GM12878 (cell line): ENCODE measurements around the gene SPEG. TPM values are rescaled to one million over a fixed set of nuclear protein-coding genes. Genes with fewer than 3 reads are reported as not detected.

Experiments
- CBX3 ChIP-seq: fragments of 200-600 bp; sonication (generic); IDR thresholded peaks from 2 replicates; pipeline ENCODE4 v1.6.1; 2016; ENCODE audit warnings: low read depth, borderline replicate concordance
- CEBPB ChIP-seq, 2 experiments: fragments of 150-350 bp in 1 of 2; IDR thresholded peaks; 2 replicates each; pipeline ENCODE4 v1.6.1; 2012 to 2014; ENCODE audit warnings: low read depth in 2 of 2, low read length in 2 of 2, borderline replicate concordance in 1 of 2, inconsistent platforms in 1 of 2
- CTCF ChIP-seq, 3 experiments: IDR thresholded peaks in 2 of 3; conservative IDR thresholded peaks in 1 of 3; 2 replicates each; pipeline ENCODE4 v1.5.1; 2011; ENCODE audit warnings: low read depth in 3 of 3, low read length in 3 of 3, mild to moderate bottlenecking in 3 of 3, control low read depth in 2 of 3, moderate library complexity in 2 of 3, inconsistent platforms in 1 of 3, mixed read lengths in 1 of 3; ENCODE audit not compliant: control insufficient read depth in 2 of 3, insufficient read depth in 1 of 3; ENCODE audit errors: extremely low read depth in 1 of 3
- ESRRA ChIP-seq: IDR thresholded peaks from 2 replicates; pipeline ENCODE4 v1.6.1; 2012; ENCODE audit warnings: mild to moderate bottlenecking, low read length, improper control_type of control experiment
- IKZF2 ChIP-seq, 2 experiments: fragments of 450-650 bp; IDR thresholded peaks; 2 replicates each; pipeline ENCODE4 v1.6.1; 2017; ENCODE audit warnings: mild to moderate bottlenecking in 2 of 2, moderate library complexity in 2 of 2
- IRF4 ChIP-seq: IDR thresholded peaks from 2 replicates; pipeline ENCODE4 v1.6.1; 2011; ENCODE audit warnings: low read depth, low read length
- KDM1A ChIP-seq: fragments of 200-600 bp; sonication (generic); IDR thresholded peaks from 2 replicates; pipeline ENCODE4 v1.6.1; 2016; ENCODE audit warnings: borderline replicate concordance
- LARP7 ChIP-seq: fragments of 450-650 bp; IDR thresholded peaks from 2 replicates; pipeline ENCODE4 v1.6.1; 2017; ENCODE audit warnings: mild to moderate bottlenecking
- MEF2B ChIP-seq: fragments of 450-650 bp; IDR thresholded peaks from 2 replicates; pipeline ENCODE4 v1.6.1; 2018; ENCODE audit warnings: mild to moderate bottlenecking, moderate library complexity; ENCODE audit not compliant: partially characterized antibody, poor library complexity, severe bottlenecking
- PAX8 ChIP-seq: fragments of 450-650 bp; IDR thresholded peaks from 2 replicates; pipeline ENCODE4 v1.6.1; 2017; ENCODE audit warnings: mild to moderate bottlenecking, moderate library complexity
- POLR2AphosphoS5 ChIP-seq: IDR thresholded peaks from 2 replicates; pipeline ENCODE4 v1.6.1; 2011; ENCODE audit warnings: mild to moderate bottlenecking, low read length, inconsistent platforms
- POU2F2 ChIP-seq: IDR thresholded peaks from 3 replicates; pipeline ENCODE4 v1.6.1; 2011; ENCODE audit warnings: low read depth, mild to moderate bottlenecking, low read length, borderline replicate concordance
- RBBP5 ChIP-seq: fragments of 200-600 bp; sonication (generic); conservative IDR thresholded peaks from 2 replicates; pipeline ENCODE4 v1.6.1; 2016
- SMARCA5 ChIP-seq: fragments of 450-650 bp; IDR thresholded peaks from 2 replicates; pipeline ENCODE4 v1.6.1; 2017; ENCODE audit warnings: mild to moderate bottlenecking
- ZNF207 ChIP-seq: fragments of 450-650 bp; IDR thresholded peaks from 2 replicates; pipeline ENCODE4 v1.6.1; 2014; ENCODE audit warnings: antibody characterized with exemption, mild to moderate bottlenecking, borderline replicate concordance
- ZNF274 ChIP-seq: IDR thresholded peaks from one replicate; pipeline ENCODE4 v1.8.0; 2011; ENCODE audit not compliant: insufficient read length, insufficient read depth
- polyA plus RNA-seq, 11 experiments: library from polyadenylated mRNA; depleted of rRNA in 4 of 11; unstranded in 6 of 11; stranded (reverse) in 5 of 11; fragments of >200 nt; fragmentation: Nextera tagmentation in 4 of 11; fragmentation: Illumina TruSeq in 1 of 11; extraction: Ambion mirVana in 4 of 11; extraction: Trizol in 1 of 11; gene quantifications; 1 replicate in 1 of 11; 2 replicates in 10 of 11; pipeline versions ENCODE4 v1.2.1 to v1.2.3, GENCODE V29; 2011 to 2016; ENCODE audit warnings: inconsistent platforms in 2 of 11, missing spikeins in 2 of 11, low read depth in 1 of 11
- total RNA-seq, 4 experiments: library from RNA; depleted of rRNA in 3 of 4; stranded (reverse); fragments of >200 nt in 3 of 4; fragmentation: Illumina TruSeq in 1 of 4; extraction: Trizol in 1 of 4; gene quantifications; 2 replicates each; pipeline versions ENCODE4 v1.2.1 to v1.2.3, GENCODE V29; 2013 to 2021
- TF ChIP-seq, protein P1 (sequence below): fragments of 450-650 bp; IDR thresholded peaks from 2 replicates; pipeline ENCODE4 v1.6.1; 2016; ENCODE audit warnings: mild to moderate bottlenecking
- TF ChIP-seq, protein P2 (sequence below): fragments of 450-650 bp; IDR thresholded peaks from 2 replicates; pipeline ENCODE4 v1.6.1; 2018; ENCODE audit warnings: mild to moderate bottlenecking, low read depth, moderate library complexity; ENCODE audit not compliant: partially characterized antibody
- TF ChIP-seq, protein P3 (sequence below): fragments of 450-650 bp; IDR thresholded peaks from 2 replicates; pipeline ENCODE4 v1.6.1; 2017; ENCODE audit warnings: mild to moderate bottlenecking

The SPEG gene
- total and polyA plus RNA-seq, 10 of the 15 experiments (the other 5 are each of a cell fraction or from before 2014, with no cell fraction given), result 0.03 to 0.28 TPM; not detected in 8

DNA sequence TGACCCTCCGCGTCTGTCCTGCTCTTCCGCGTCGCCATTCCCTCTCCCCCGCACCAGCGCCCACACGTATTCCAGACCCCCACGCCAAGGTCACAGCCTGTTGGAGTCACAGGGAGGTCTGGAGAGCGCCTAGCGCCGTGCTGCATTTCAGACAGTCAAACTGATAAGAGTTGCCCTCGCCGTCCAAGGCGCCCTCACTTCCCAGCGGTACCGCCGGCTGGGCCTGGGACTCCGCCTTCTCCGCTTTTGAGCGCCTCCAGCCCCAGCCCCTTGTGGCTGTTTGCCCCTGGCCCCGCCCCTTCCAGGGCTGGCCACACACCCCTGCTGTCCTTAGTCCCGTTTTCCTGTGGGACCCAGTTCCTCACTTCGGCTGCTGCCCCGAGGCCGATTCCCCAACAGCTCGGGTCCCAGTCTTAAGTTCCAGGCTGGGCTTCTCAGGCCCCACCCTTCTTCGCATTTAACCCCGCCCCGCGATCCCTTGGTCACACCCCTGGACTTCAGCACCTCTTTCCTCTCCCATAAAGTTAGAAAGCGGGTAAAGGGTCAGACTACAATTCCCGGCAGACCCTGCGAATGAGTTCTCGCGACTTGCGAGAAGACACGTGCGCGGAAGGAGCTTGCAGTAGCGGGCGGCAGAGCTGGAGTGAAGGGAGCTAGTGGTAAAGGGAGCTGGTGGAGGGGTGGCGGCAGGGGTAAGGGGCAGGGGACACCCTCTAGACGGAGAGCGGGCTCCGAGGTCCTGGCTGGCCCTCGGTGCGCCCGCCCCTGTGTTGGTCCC lies 63.8 kb downstream of the SPEG start, which contains the start of gene GMPPA (continued):
- TF ChIP-seq, protein P1, sequence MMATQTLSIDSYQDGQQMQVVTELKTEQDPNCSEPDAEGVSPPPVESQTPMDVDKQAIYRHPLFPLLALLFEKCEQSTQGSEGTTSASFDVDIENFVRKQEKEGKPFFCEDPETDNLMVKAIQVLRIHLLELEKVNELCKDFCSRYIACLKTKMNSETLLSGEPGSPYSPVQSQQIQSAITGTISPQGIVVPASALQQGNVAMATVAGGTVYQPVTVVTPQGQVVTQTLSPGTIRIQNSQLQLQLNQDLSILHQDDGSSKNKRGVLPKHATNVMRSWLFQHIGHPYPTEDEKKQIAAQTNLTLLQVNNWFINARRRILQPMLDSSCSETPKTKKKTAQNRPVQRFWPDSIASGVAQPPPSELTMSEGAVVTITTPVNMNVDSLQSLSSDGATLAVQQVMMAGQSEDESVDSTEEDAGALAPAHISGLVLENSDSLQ, result no peak
- TF ChIP-seq, protein P2, sequence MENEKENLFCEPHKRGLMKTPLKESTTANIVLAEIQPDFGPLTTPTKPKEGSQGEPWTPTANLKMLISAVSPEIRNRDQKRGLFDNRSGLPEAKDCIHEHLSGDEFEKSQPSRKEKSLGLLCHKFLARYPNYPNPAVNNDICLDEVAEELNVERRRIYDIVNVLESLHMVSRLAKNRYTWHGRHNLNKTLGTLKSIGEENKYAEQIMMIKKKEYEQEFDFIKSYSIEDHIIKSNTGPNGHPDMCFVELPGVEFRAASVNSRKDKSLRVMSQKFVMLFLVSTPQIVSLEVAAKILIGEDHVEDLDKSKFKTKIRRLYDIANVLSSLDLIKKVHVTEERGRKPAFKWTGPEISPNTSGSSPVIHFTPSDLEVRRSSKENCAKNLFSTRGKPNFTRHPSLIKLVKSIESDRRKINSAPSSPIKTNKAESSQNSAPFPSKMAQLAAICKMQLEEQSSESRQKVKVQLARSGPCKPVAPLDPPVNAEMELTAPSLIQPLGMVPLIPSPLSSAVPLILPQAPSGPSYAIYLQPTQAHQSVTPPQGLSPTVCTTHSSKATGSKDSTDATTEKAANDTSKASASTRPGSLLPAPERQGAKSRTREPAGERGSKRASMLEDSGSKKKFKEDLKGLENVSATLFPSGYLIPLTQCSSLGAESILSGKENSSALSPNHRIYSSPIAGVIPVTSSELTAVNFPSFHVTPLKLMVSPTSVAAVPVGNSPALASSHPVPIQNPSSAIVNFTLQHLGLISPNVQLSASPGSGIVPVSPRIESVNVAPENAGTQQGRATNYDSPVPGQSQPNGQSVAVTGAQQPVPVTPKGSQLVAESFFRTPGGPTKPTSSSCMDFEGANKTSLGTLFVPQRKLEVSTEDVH, result no peak
- TF ChIP-seq LARP7 (no peak), IKZF2 (IDR thresholded peaks at IDR 0.05) (no peak), POLR2AphosphoS5 (peak; percentile 87), ZNF207 (no peak), ESRRA (no peak), CBX3 (no peak), CTCF (IDR thresholded peaks at IDR 0.05 in 2 of 3, conservative IDR thresholded peaks at IDR 0.05 in 1 of 3; ENCODE audit: control insufficient read depth in 2 of 3, extremely low read depth in 1 of 3, insufficient read depth in 1 of 3, low read depth in 3 of 3, low read length in 3 of 3) (no peak), MEF2B (no peak), RBBP5 (no peak), IRF4 (no peak), ZNF274 (no peak), PAX8 (no peak), KDM1A (no peak), POU2F2 (peak; percentile 52; the same call in 1 of the 3 replicates), CEBPB (IDR thresholded peaks at IDR 0.05; ENCODE audit: borderline replicate concordance in 1 of 2, low read depth in 2 of 2, low read length in 2 of 2) (no peak), SMARCA5 (no peak)
- TF ChIP-seq, protein P3, sequence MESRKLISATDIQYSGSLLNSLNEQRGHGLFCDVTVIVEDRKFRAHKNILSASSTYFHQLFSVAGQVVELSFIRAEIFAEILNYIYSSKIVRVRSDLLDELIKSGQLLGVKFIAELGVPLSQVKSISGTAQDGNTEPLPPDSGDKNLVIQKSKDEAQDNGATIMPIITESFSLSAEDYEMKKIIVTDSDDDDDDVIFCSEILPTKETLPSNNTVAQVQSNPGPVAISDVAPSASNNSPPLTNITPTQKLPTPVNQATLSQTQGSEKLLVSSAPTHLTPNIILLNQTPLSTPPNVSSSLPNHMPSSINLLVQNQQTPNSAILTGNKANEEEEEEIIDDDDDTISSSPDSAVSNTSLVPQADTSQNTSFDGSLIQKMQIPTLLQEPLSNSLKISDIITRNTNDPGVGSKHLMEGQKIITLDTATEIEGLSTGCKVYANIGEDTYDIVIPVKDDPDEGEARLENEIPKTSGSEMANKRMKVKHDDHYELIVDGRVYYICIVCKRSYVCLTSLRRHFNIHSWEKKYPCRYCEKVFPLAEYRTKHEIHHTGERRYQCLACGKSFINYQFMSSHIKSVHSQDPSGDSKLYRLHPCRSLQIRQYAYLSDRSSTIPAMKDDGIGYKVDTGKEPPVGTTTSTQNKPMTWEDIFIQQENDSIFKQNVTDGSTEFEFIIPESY, result no peak
